ENCODE results near the gene LIMK2.
"Not testable (repeated sequence)": the region's sequence is repeated elsewhere in the genome, so short reads cannot be mapped to it uniquely, and the experiment has no call there.

LIMK2 gene

DNA sequence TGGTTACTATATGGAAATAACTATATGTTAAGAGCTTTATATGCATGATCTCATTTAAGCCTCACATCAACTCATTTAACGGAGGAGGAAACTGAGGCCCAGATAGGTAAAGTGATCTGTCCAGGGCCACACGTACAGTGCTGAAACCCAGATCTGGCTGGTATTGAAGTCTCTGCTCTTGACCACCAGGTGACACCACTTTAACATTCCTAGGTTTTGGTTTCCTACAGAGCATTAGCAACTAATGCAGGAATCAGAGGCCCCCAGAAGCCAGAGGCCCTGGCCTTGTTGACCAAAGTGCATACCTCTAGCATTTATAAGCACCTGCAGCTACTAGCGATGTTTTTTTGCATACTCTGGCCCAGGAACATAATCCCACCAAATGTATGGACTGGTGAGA lies 12.9 kb upstream of the LIMK2 start:
- TF ChIP-seq, protein P1, sequence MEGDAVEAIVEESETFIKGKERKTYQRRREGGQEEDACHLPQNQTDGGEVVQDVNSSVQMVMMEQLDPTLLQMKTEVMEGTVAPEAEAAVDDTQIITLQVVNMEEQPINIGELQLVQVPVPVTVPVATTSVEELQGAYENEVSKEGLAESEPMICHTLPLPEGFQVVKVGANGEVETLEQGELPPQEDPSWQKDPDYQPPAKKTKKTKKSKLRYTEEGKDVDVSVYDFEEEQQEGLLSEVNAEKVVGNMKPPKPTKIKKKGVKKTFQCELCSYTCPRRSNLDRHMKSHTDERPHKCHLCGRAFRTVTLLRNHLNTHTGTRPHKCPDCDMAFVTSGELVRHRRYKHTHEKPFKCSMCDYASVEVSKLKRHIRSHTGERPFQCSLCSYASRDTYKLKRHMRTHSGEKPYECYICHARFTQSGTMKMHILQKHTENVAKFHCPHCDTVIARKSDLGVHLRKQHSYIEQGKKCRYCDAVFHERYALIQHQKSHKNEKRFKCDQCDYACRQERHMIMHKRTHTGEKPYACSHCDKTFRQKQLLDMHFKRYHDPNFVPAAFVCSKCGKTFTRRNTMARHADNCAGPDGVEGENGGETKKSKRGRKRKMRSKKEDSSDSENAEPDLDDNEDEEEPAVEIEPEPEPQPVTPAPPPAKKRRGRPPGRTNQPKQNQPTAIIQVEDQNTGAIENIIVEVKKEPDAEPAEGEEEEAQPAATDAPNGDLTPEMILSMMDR (conservative IDR thresholded peaks at IDR 0.05; ENCODE audit: low read depth), result no peak
- H3K27ac ChIP-seq, result no peak overlapping the region
- CTCF ChIA-PET, result no interaction called here
- POLR2A ChIA-PET (ENCODE audit: low non-redundant PET), result no interaction called here
- no peak for DNase-seq (ENCODE audit: low spot score)

DNA sequence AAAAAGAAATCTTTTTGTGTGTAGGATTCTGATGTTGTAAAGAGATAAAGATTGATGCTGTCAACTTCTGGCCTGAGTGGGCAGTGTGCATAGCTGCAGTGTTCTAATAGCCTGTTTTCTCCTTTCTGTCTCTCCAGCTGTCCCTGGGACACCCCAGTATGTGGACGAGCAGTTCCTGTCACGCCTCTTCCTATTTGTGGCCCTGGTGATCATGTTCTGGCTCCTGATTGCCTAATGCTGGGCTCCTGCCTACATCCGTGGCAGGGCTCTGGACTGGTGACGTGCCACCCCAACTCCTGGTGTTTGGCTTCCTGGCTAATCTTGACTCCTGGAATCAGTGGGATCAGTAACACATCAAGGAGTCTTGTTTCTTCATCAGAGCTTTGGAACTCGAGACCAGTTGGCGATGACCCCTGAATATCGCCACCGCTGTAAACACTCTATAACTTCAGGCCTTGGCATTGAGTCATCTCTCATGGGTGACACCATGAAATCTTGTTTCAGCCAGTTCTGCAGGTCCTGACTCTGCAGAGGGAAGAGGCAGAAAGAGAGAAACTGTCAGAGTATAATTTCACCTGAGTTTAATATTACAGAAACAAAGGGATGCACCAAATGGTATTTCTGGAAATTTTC lies 7.6 kb upstream of the LIMK2 start:
- DNase-seq (ENCODE audit: low spot score); H3K27ac ChIP-seq; POLR2A ChIA-PET (ENCODE audit: low non-redundant PET): not testable (repeated sequence)
- CTCF ChIA-PET, result interaction anchor here (0.6 kb wide), 2 partner anchors 26 to 141 kb away, joined by 3 read pairs; no protein-coding TSS in a partner anchor

DNA sequence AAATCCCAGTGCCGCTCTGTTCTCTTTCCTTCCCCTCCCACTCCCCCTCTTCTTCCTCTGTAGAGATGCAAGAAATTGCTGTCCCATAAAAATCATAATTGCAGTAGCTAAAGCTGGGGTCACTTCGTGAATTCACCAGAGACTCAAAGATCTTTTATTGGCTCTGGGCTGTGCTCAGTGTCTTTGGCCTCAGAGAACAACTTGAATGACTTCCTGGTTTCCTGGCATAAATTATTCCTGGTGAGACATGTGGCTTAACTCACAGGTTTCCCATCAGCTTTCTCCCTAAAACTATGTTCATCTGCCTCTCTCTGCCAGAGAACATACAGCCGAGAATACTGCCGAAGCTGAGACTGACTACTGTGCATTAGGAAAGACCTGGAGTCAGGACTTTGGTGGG lies 7.0 kb upstream of the LIMK2 start:
- POLR2A ChIA-PET (ENCODE audit: low non-redundant PET); DNase-seq (ENCODE audit: low spot score); CTCF ChIA-PET; H3K27ac ChIP-seq: not testable (repeated sequence)

DNA sequence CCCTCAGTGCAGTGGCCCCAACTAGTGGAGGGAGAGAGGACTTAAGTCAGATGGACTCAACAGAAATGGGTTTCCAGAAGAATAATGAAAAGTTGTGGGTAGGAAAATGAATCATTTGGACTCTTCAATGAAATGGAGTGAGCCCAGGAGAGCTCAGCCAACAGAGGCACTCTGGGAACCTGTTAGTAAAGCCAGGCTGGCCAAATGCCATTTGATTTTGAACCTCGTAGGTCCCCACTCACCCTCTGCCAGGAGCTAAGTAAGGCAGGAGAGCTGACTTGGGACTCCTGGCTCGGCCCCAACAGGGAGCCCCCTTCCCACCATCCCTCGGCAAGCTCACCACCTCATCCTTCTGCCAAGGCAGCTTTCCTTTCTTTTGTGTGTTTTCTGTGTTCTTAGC lies 5.6 kb upstream of the LIMK2 start:
- POLR2A ChIA-PET (ENCODE audit: low non-redundant PET); CTCF ChIA-PET; DNase-seq (ENCODE audit: low spot score): not testable (repeated sequence)
- peak overlapping the region; percentile 63 for H3K27ac ChIP-seq

DNA sequence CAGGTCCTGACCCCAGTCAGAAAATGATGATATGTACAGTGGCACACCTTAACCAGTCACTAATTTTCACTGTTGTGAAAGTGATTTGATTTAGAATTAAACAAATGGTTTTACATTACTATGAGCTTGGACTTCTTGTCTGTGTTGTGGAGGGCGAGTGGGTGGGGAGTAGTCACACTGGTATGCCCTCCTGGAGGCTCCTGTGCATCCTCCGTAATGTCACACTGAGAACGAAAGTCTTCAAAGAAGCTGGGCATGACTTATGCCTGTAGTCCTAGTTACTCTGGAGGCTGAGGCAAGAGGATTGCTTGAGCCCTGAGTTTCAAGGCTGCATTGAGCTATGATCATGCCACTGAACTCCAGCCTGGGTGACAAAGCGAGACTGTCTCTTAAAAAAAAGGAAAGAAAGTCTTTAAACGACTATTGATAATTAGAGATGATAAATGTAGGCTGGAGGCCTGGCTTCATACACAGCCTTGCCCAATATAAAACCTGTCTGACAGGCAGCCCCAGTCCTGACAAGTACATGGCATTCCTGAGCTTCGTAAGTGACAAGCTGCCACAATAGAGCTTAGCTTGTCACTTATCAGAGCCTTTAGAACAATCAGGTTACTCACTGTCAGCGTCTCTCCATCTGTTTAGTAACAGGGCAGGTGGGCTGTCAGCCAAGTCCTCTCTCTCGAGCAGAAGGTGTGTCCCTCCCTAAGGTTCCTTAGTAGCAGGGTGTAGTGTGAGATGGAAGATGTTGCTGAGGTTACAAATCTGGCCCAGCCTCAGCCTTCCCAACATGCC lies 5.0 kb upstream of the LIMK2 start:
- ChIA-PET CTCF (interaction anchor here (0.6 kb wide), 2 partner anchors 28 to 39 kb away, joined by 3 read pairs; no protein-coding TSS in a partner anchor), POLR2A (ENCODE audit: low non-redundant PET) (interaction anchor here (0.6 to 0.7 kb wide), 2 partner anchors 23 to 47 kb away, joined by 4 read pairs; partner anchors contain the start of gene RNF185)
- peak; percentile 36 for DNase-seq (ENCODE audit: low spot score)
- TF ChIP-seq, protein P1 (conservative IDR thresholded peaks at IDR 0.05; ENCODE audit: low read depth), result no peak
- peak overlapping the region; percentile 63 for H3K27ac ChIP-seq

DNA sequence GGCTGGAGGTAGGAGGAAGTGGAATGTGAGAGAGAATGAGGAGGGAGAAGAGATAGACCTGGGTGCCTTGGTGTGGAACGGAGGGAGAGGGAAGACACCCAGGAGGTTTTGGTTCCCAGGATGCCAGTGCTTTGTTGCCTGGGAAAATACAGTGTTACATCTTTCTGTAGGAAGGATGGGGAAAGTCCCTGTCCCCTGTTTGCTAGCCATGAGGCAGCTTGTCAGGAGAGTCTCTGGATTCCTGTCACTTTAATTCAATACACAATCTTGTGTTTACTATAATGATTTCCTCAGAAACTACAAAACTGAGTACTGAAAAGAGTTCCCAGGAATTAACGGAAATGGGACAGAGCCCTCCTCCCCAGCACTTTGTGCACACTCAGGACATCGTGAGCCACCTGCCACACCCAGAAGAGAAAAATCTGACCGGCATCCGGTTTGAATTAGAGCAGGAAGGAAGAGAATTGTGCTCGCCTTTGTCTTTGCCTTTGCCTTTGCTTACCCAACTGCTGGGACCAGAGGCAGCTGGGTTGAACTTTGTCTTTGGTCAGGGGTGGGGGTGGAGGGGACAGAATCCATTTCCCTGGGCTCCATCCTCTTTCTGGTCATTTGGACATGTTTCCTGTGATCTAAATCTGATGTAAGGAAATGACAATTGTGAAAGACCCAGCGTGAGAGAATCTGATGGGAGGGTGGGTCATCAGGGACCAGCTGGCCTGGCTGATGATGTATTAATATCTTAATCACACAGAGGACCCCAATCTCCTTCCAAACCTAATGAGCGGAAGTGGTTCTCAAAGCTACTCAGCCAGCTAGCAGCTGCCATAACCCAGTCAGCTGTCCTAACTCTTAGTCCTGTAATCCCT lies 1.3 kb upstream of the LIMK2 start:
- CTCF ChIA-PET, result interaction anchor here (0.6 to 0.8 kb wide), 7 partner anchors 8 to 162 kb away, joined by 3 read pairs; no protein-coding TSS in a partner anchor
- POLR2A ChIA-PET (ENCODE audit: low non-redundant PET), result no interaction called here
- no peak overlapping the region for H3K27ac ChIP-seq
- TF ChIP-seq, protein P1 (conservative IDR thresholded peaks at IDR 0.05; ENCODE audit: low read depth), result no peak
- DNase-seq (ENCODE audit: low spot score), result no peak

DNA sequence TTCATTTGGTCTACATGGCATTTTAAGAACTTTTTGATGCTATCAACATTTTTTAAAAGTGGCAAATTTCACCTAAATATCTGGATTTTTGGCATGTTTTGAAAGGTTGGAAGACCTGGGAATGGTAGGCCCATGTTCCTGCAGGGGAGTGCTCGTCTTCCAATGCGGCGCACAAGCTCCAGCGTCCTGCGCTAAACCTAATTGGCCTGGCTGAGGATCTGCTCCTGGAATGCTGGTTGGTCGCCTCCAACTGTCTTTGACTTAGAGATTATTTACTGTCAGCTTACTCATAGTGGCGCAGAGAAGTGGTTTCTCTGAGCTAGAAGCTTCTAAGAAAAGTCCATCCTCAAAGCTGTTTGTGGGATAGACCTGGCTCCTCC lies 626 bp upstream of the LIMK2 start:
- ChIA-PET CTCF (interaction anchor here (0.6 to 1.0 kb wide), 8 partner anchors 9 to 163 kb away, joined by 3 to 5 read pairs (median 3); no protein-coding TSS in a partner anchor), POLR2A (ENCODE audit: low non-redundant PET) (no interaction called here)
- TF ChIP-seq, protein P1 (conservative IDR thresholded peaks at IDR 0.05; ENCODE audit: low read depth), result no peak
- DNase-seq (ENCODE audit: low spot score), result no peak
- H3K27ac ChIP-seq, result peak overlapping the region; percentile 76
